ENCODE measurements around the gene RC3H1. TPM values are rescaled to one million over a fixed set of nuclear protein-coding genes. Genes with fewer than 3 reads are reported as not detected.

The RC3H1 gene
- total RNA-seq, 2 donors from 2014 or later: 25.3 to 41.5 TPM

DNA sequence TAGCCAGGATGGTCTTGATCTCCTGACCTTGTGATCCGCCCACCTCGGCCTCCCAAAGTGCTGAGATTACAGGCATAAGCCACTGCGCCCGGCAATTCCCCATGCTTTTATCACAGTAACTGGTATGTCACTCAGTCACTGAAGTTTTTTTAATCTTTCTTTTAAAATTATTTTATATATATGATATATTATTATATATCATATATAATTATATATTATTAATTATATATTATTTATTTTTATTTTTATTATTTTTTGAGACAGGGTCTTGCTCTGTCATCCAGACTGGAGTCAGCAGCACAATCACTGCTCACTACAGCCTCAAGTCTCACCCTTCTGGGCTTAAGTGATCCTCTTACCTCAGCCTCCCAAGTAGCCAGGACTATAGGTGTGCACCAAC is 18.3 kb downstream of the RC3H1 start:
- Histone ChIP-seq H3K27me3 (replicated peaks; ENCODE audit: insufficient read depth) (no peaks in the 10 kb centered on the region), H3K27ac (no peak overlapping the region), H3K9me3 (no peaks in the 10 kb centered on the region), H3K4me1 (ENCODE audit: control insufficient read depth in 1 of 2, low read depth in 2 of 2) (peaks cover 35 to 37% of the 10 kb centered on the region in 2 donors), H3K4me3 (no peak overlapping the region), H3K36me3 (no peaks in the 10 kb centered on the region)
- ATAC-seq (ENCODE audit: insufficient number of reproducible peaks, low FRiP score, low read depth): no peak
- DNase-seq (ENCODE audit: low spot score): no peak
- TF ChIP-seq, protein P1, sequence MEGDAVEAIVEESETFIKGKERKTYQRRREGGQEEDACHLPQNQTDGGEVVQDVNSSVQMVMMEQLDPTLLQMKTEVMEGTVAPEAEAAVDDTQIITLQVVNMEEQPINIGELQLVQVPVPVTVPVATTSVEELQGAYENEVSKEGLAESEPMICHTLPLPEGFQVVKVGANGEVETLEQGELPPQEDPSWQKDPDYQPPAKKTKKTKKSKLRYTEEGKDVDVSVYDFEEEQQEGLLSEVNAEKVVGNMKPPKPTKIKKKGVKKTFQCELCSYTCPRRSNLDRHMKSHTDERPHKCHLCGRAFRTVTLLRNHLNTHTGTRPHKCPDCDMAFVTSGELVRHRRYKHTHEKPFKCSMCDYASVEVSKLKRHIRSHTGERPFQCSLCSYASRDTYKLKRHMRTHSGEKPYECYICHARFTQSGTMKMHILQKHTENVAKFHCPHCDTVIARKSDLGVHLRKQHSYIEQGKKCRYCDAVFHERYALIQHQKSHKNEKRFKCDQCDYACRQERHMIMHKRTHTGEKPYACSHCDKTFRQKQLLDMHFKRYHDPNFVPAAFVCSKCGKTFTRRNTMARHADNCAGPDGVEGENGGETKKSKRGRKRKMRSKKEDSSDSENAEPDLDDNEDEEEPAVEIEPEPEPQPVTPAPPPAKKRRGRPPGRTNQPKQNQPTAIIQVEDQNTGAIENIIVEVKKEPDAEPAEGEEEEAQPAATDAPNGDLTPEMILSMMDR (IDR thresholded peaks at IDR 0.05): no peak

DNA sequence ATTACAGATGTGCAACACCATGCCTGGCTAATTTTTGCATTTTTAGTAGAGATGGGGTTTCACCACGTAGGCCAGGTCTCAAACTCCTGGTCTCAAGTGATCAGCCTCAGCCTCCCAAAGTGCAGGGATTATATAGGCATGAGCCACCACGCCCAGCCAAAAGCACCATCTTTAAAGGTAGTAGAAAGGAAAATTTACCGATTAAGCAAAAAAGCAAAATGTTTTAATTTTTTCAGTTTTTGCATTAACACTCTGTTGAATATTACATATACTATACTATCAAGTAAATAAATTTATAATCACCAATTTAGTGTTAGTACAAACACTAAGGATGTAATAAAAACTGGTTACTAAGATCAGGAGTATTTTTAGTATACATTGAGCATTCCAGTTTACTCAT is 20.6 kb downstream of the RC3H1 start:
- TF ChIP-seq, protein P1 (IDR thresholded peaks at IDR 0.05): no peak
- Histone ChIP-seq H3K4me1 (ENCODE audit: control insufficient read depth in 1 of 2, low read depth in 2 of 2) (peaks cover 29 to 40% of the 10 kb centered on the region in 2 donors), H3K4me3 (no peak overlapping the region), H3K9me3 (no peaks in the 10 kb centered on the region), H3K27me3 (replicated peaks; ENCODE audit: insufficient read depth) (no peaks in the 10 kb centered on the region), H3K27ac (no peak overlapping the region), H3K36me3 (no peaks in the 10 kb centered on the region)
- ATAC-seq (ENCODE audit: insufficient number of reproducible peaks, low FRiP score, low read depth): no peak
- no peak for DNase-seq (ENCODE audit: low spot score)

DNA sequence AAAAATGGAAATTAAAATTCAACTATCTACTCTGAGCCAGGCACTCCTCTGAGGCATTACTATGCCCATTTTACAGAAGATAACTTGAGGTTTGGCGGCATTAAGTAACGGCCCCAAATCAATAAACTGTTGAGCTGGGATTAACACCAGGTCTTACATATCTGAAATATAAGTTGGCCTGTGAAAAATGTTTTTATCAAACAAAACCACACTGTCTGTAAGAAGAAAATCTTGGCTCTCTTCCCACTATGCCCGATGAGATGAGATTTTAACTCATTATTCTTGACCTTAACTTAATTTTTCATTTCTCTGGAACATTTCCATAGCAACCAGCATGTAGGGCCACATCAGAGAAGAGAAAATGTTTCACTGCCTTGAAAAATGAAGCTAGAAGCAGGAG is 21.8 kb downstream of the RC3H1 start:
- Histone ChIP-seq H3K4me1 (ENCODE audit: control insufficient read depth in 1 of 2, low read depth in 2 of 2) (peaks cover 23 to 36% of the 10 kb centered on the region in 2 donors), H3K36me3 (no peaks in the 10 kb centered on the region), H3K9me3 (no peaks in the 10 kb centered on the region), H3K27ac (no peak overlapping the region), H3K27me3 (replicated peaks; ENCODE audit: insufficient read depth) (no peaks in the 10 kb centered on the region), H3K4me3 (no peak overlapping the region)
- DNase-seq (ENCODE audit: low spot score) (no peak), ATAC-seq (ENCODE audit: insufficient number of reproducible peaks, low FRiP score, low read depth) (no peak)
- TF ChIP-seq, protein P1 (IDR thresholded peaks at IDR 0.05): no peak

DNA sequence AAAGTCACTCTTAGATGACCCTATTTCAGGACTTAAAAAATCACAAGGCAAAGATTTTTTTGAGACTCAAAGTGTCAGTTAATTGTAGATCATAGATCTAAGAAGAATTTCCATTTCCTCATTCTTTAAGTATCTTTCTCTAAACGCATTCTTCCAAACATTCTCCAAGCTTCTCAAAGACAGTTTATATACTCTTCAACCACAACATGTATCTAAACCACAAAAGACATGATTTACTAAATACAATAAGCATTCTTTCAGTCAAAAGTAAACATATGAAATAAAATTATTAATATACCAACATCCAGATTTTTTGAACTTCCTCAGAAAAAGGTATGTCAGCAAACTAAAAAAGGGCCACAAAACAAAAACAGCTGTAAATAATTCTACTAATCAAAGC is 24.4 kb downstream of the RC3H1 start:
- H3K4me1 ChIP-seq (ENCODE audit: control insufficient read depth in 1 of 2, low read depth in 2 of 2): peaks cover 15 to 31% of the 10 kb centered on the region in 2 donors
- H3K36me3 ChIP-seq: no peaks in the 10 kb centered on the region
- ATAC-seq (ENCODE audit: insufficient number of reproducible peaks, low FRiP score, low read depth): no peak
- no peaks in the 10 kb centered on the region for H3K9me3 ChIP-seq
- TF ChIP-seq, protein P1 (IDR thresholded peaks at IDR 0.05): no peak
- no peak for DNase-seq (ENCODE audit: low spot score)
- H3K27me3 ChIP-seq (replicated peaks; ENCODE audit: insufficient read depth): no peaks in the 10 kb centered on the region
- H3K4me3 ChIP-seq: no peak overlapping the region
- no peak overlapping the region for H3K27ac ChIP-seq

DNA sequence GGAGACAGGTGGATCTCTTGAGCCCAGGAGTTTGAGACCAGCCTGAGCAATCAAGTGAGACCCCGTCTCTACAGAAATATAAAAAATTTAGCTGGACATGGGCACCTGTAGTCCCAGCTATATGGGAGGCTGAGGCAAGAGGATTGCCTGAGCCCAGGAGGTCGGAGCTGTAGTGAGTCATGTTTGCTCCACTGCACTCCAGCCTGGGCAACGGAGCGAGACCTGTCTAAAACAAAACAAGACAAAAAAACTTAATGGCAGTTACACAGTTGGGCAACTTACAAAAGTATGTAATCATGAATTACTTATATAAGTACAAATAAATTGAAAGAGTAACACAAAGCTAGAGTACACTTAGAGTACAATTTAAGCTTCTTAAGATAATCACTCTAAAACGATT is 25.2 kb downstream of the RC3H1 start:
- no peaks in the 10 kb centered on the region for H3K9me3 ChIP-seq
- ATAC-seq (ENCODE audit: insufficient number of reproducible peaks, low FRiP score, low read depth) (no peak), DNase-seq (ENCODE audit: low spot score) (no peak)
- H3K27ac ChIP-seq: no peak overlapping the region
- no peak overlapping the region for H3K4me3 ChIP-seq
- TF ChIP-seq, protein P1 (IDR thresholded peaks at IDR 0.05): no peak
- no peaks in the 10 kb centered on the region for H3K27me3 ChIP-seq (replicated peaks; ENCODE audit: insufficient read depth)
- peaks cover 1% of the 10 kb centered on the region for H3K36me3 ChIP-seq
- H3K4me1 ChIP-seq (ENCODE audit: control insufficient read depth in 1 of 2, low read depth in 2 of 2): peaks cover 13 to 31% of the 10 kb centered on the region in 2 donors

Measured in thoracic aorta (tissue), 2 donors.